IPS-NIHi7 (cell line): ENCODE measurements around the gene CSE1L.
"Not testable (repeated sequence)": the region's sequence is repeated elsewhere in the genome, so short reads cannot be mapped to it uniquely, and the experiment has no call there.

Experiments used
- DNase-seq: peaks from one replicate; pipeline ENCODE4 v3.0.0; 2012; ENCODE audit warnings: mixed read lengths; ENCODE audit errors: extremely low spot score

The CSE1L gene

GRCh38 chr20:49123982-49124381, 77.9 kb downstream of the CSE1L start:
- DNase-seq = no peak

GRCh38 chr20:49132995-49133478, 86.9 kb downstream of the CSE1L start:
- DNase-seq = peak; percentile 57

- no peak for DNase-seq
Measured at GRCh38 chr20:49133571-49133970, 87.5 kb downstream of the CSE1L start.

- not testable (repeated sequence) for DNase-seq
Measured at GRCh38 chr20:49134797-49135196, 88.7 kb downstream of the CSE1L start.

GRCh38 chr20:49136817-49137571, 90.9 kb downstream of the CSE1L start:
- DNase-seq = no peak

GRCh38 chr20:49138431-49138830, 92.3 kb downstream of the CSE1L start:
- no peak for DNase-seq

GRCh38 chr20:49140411-49140810, 94.3 kb downstream of the CSE1L start:
- no peak for DNase-seq

GRCh38 chr20:49140834-49141233, 94.7 kb downstream of the CSE1L start:
- no peak for DNase-seq
